Measurements from ENCODE around the gene SLC35D2.
"Not testable (repeated sequence)": the region's sequence is repeated elsewhere in the genome, so short reads cannot be mapped to it uniquely, and the experiment has no call there.

The SLC35D2 gene

GRCh38 chr9:96344458-96345180 lies 38.9 kb downstream of the SLC35D2 start:
- H3K9ac ChIP-seq (ENCODE audit: low read depth, low read length), result peak overlapping the region; percentile 76; the same call in 1 of the 2 replicates
- H3K27me3 ChIP-seq (ENCODE audit: insufficient read depth, low read length), result no peaks in the 10 kb centered on the region
- peaks cover 33% of the 10 kb centered on the region for H3K4me1 ChIP-seq (ENCODE audit: insufficient read depth, low read length)
- H3K9me3 ChIP-seq (ENCODE audit: insufficient read depth, low read depth, low read length), result no peaks in the 10 kb centered on the region
- peak overlapping the region; percentile 73 for H3K27ac ChIP-seq (ENCODE audit: low read length)
- H3K36me3 ChIP-seq (ENCODE audit: insufficient read depth, low read depth, low read length), result no peaks in the 10 kb centered on the region
- no peak overlapping the region for H3K4me3 ChIP-seq (ENCODE audit: low read length)

DNA sequence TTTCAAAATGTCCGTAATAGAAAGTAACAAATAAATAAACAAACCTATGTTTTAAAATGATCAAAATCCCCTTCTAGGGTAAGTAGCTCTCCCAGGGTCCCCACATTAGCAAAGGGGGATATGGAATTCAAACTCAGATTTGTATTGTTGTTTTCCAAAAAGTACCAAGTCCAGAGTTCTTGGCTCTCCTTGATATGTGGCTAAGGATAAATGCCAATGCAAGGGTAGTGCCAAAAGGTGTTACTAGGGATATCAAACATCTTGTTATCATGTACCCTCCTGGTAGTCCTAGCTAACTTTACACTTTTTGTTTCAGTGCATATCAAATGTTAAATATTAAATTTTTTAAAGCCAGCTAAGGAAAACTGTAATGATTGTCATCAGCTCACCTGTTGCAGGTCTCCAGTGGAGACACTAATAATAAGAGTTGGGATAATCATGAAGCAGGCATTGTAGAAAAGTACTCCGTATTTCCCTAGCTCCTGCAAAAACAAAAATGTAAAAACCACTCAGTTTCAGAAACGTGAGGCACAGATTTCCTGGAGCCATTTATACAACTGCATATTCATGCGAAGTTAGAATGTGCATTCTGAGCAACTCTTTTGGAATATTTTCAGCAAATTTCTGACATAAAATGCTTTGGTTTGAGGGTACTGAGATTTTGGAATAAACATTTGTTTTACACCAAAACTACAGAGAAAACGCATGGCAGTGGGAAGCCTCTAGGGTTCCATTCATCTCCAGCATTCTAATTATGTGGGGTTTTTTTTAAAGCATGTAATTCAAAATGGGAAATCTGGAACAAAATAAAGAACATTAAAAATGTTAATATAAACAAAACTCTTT lies 39.8 kb downstream of the SLC35D2 start:
- H3K36me3 ChIP-seq (ENCODE audit: insufficient read depth, low read depth, low read length), result no peaks in the 10 kb centered on the region
- peak overlapping the region; percentile 76; the same call in 1 of the 2 replicates for H3K9ac ChIP-seq (ENCODE audit: low read depth, low read length)
- H3K27me3 ChIP-seq (ENCODE audit: insufficient read depth, low read length), result no peaks in the 10 kb centered on the region
- H3K9me3 ChIP-seq (ENCODE audit: insufficient read depth, low read depth, low read length), result no peaks in the 10 kb centered on the region
- no peak overlapping the region for H3K4me3 ChIP-seq (ENCODE audit: low read length)
- peak overlapping the region; percentile 73 for H3K27ac ChIP-seq (ENCODE audit: low read length)
- H3K4me1 ChIP-seq (ENCODE audit: insufficient read depth, low read length), result peaks cover 33% of the 10 kb centered on the region

DNA sequence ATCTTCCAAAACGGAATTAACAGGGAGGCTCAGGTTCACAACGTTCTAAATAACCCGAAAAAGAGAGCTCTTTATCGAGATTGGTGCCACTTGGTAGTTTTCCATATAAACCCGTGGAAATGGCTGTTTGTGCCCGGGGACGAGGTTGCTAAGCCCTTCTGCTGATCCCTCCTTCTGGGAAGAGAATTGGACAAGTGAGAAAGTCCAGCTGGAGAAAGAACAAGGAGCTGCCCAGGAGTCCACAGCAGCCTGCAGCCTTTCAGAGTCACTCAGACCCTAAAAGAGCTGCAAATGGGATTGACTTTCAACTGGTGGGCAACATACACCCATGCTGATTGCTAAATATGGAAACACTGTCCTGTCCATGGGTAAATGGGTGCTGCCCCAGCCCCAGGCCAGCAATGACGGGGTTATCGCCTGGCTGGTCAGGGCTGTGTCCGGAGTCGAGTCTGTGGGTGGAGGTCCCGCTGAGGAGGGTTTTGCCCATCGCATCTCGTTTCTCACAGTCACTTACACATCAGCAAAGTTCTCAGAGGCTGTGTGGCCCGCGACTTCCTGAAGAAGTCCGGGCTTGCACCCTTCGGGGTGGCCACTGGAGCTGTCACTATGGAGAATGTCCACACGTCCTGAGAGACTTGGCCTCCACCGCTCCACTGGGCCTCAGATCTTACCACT lies 40.8 kb downstream of the SLC35D2 start:
- Histone ChIP-seq H3K9ac (ENCODE audit: low read depth, low read length) (no peak overlapping the region), H3K27me3 (ENCODE audit: insufficient read depth, low read length) (no peaks in the 10 kb centered on the region), H3K36me3 (ENCODE audit: insufficient read depth, low read depth, low read length) (no peaks in the 10 kb centered on the region), H3K9me3 (ENCODE audit: insufficient read depth, low read depth, low read length) (no peaks in the 10 kb centered on the region), H3K4me3 (ENCODE audit: low read length) (no peak overlapping the region), H3K4me1 (ENCODE audit: insufficient read depth, low read length) (peaks cover 33% of the 10 kb centered on the region), H3K27ac (ENCODE audit: low read length) (no peak overlapping the region)

GRCh38 chr9:96340707-96341106 lies 42.8 kb downstream of the SLC35D2 start:
- Histone ChIP-seq H3K27ac (ENCODE audit: low read length) (no peak overlapping the region), H3K27me3 (ENCODE audit: insufficient read depth, low read length) (no peaks in the 10 kb centered on the region), H3K36me3 (ENCODE audit: insufficient read depth, low read depth, low read length) (no peaks in the 10 kb centered on the region), H3K4me3 (ENCODE audit: low read length) (no peak overlapping the region), H3K9ac (ENCODE audit: low read depth, low read length) (no peak overlapping the region), H3K9me3 (ENCODE audit: insufficient read depth, low read depth, low read length) (no peaks in the 10 kb centered on the region), H3K4me1 (ENCODE audit: insufficient read depth, low read length) (peaks cover 26% of the 10 kb centered on the region)

DNA sequence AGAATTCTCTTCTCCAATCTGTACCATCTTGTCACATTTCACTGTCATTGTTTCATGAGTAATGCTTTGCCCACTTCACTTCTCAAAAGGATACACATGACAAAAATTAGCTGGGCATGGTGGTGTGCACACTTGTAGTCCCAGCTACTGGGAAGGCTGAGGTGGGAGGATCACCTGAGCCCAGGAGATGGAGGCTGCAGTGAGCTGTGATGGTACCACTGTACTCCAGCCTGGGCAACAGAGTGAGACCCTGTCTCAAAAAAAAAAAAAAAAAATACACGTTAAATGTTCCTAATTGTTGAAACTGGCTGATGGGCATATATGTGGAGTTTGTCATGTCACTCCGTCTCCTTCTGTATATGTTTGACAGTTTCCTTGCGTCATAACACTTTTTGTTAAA lies 45.2 kb downstream of the SLC35D2 start:
- no peaks in the 10 kb centered on the region for H3K9me3 ChIP-seq (ENCODE audit: insufficient read depth, low read depth, low read length)
- no peaks in the 10 kb centered on the region for H3K27me3 ChIP-seq (ENCODE audit: insufficient read depth, low read length)
- no peak overlapping the region for H3K4me3 ChIP-seq (ENCODE audit: low read length)
- H3K36me3 ChIP-seq (ENCODE audit: insufficient read depth, low read depth, low read length), result no peaks in the 10 kb centered on the region
- H3K27ac ChIP-seq (ENCODE audit: low read length), result no peak overlapping the region
- peaks cover 5% of the 10 kb centered on the region; the same call in 1 of the 2 replicates for H3K4me1 ChIP-seq (ENCODE audit: insufficient read depth, low read length)
- no peak overlapping the region for H3K9ac ChIP-seq (ENCODE audit: low read depth, low read length)

DNA sequence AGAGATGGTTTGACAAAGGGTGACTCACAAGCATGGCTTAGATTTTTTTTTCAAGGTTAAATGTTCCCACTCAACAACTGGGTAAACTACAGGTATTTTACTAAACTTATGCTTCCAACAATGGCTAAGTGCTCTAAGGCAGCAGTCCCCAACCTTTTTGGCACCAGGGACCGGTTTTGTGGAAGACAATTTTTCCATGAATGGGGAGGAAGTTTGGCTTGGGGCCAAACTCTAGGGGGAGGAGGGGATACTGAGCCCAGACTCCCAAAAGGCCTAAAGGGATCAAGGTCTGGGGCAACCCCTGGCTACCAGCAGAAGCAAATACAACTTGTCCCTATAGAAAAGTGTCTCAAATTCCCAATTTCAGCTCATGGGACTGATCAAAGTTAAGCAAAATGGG lies 49.6 kb downstream of the SLC35D2 start:
- no peak overlapping the region for H3K9ac ChIP-seq (ENCODE audit: low read depth, low read length)
- H3K27ac ChIP-seq (ENCODE audit: low read length), result no peak overlapping the region
- H3K27me3 ChIP-seq (ENCODE audit: insufficient read depth, low read length), result no peaks in the 10 kb centered on the region
- peaks cover 8% of the 10 kb centered on the region; the same call in 1 of the 2 replicates for H3K4me1 ChIP-seq (ENCODE audit: insufficient read depth, low read length)
- H3K9me3 ChIP-seq (ENCODE audit: insufficient read depth, low read depth, low read length), result no peaks in the 10 kb centered on the region
- no peak overlapping the region for H3K4me3 ChIP-seq (ENCODE audit: low read length)
- no peaks in the 10 kb centered on the region for H3K36me3 ChIP-seq (ENCODE audit: insufficient read depth, low read depth, low read length)

DNA sequence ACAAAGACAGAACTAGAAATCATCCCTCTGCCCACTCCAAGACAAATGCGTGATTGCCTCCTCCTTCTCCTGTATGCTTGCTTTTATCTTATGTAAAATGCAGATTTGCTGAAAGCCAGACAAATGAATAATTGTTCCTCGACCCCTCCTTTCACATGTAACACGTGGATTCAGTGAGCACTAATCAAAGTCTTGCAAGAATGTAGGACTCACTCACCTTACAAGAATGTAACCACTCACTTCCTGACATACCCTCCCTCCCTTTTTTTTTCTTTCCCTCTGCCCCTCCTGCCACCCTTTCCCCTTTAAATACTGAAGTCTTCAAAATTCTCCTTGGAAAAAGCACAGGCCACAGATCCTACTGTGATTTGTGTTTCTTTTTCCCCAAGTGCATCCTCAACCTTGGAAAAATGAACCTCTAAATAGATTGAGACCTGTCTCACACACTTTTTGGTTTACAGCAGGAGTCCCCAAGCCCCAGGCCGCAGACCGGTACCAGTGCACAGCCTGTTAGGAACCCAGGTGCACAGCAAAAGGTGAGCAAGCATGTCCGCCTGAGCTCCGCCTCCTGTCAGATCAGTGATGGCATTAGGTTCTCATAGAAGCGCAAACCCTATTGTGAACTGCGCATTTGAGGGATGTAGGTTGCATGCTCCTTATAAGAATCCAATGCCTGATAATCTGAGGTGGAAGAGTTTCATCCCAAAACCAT lies 52.1 kb downstream of the SLC35D2 start:
- Histone ChIP-seq H3K27ac (ENCODE audit: low read length) (no peak overlapping the region), H3K36me3 (ENCODE audit: insufficient read depth, low read depth, low read length) (no peaks in the 10 kb centered on the region), H3K27me3 (ENCODE audit: insufficient read depth, low read length) (no peaks in the 10 kb centered on the region), H3K9ac (ENCODE audit: low read depth, low read length) (no peak overlapping the region), H3K9me3 (ENCODE audit: insufficient read depth, low read depth, low read length) (no peaks in the 10 kb centered on the region), H3K4me1 (ENCODE audit: insufficient read depth, low read length) (peaks cover 8% of the 10 kb centered on the region; the same call in 1 of the 2 replicates), H3K4me3 (ENCODE audit: low read length) (no peak overlapping the region)

GRCh38 chr9:96327694-96328352 lies 55.7 kb downstream of the SLC35D2 start:
- peaks cover 8% of the 10 kb centered on the region; the same call in 1 of the 2 replicates for H3K4me1 ChIP-seq (ENCODE audit: insufficient read depth, low read length)
- H3K36me3 ChIP-seq (ENCODE audit: insufficient read depth, low read depth, low read length), result no peaks in the 10 kb centered on the region
- H3K9me3 ChIP-seq (ENCODE audit: insufficient read depth, low read depth, low read length), result no peaks in the 10 kb centered on the region
- H3K9ac ChIP-seq (ENCODE audit: low read depth, low read length), result no peak overlapping the region
- no peak overlapping the region for H3K4me3 ChIP-seq (ENCODE audit: low read length)
- no peaks in the 10 kb centered on the region for H3K27me3 ChIP-seq (ENCODE audit: insufficient read depth, low read length)
- H3K27ac ChIP-seq (ENCODE audit: low read length), result no peak overlapping the region

DNA sequence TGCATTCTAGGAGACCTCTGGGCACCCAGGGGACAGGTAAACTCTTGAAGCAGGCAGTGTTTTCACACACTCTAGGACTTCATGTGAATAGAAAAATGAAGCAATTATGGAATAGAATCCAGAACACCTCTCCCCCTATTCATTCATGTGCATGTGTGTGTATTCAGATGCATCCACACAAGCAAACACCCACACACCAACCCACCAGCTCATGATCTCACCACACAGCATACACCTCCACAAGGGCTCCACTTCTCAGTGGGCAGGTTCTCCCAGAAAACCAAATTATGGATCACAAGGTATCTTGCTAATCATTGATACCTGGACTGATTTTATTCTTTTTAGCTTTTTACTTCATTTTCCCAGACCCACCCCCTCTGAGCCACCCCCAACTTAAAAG lies 60.3 kb downstream of the SLC35D2 start:
- H3K4me1 ChIP-seq (ENCODE audit: insufficient read depth, low read length), result peaks cover 6% of the 10 kb centered on the region; the same call in 1 of the 2 replicates
- H3K27ac ChIP-seq (ENCODE audit: low read length), result no peak overlapping the region
- H3K27me3 ChIP-seq (ENCODE audit: insufficient read depth, low read length), result no peaks in the 10 kb centered on the region
- H3K9me3 ChIP-seq (ENCODE audit: insufficient read depth, low read depth, low read length), result no peaks in the 10 kb centered on the region
- no peaks in the 10 kb centered on the region for H3K36me3 ChIP-seq (ENCODE audit: insufficient read depth, low read depth, low read length)
- no peak overlapping the region for H3K4me3 ChIP-seq (ENCODE audit: low read length)
- no peak overlapping the region for H3K9ac ChIP-seq (ENCODE audit: low read depth, low read length)

DNA sequence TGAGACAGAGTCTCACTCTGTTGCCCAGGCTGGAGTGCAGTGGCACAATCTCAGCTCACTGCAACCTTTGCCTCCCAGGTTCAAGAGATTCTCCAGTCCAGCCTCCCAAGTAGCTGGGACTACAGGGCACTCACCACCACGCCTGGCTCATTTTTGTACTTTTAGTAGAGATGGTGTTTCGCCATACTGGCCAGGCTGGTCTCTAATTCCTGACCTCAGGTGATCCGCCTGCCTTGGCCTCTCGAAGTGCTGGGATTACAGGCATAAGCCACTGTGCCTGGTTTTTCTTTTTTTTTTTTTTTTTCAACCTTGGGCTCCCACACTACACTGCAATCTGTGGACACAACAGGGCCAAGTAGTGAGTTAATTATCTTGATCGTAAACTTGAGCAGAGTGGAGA lies 60.8 kb downstream of the SLC35D2 start:
- not testable (repeated sequence) for H3K4me3 ChIP-seq (ENCODE audit: low read length); H3K9me3 ChIP-seq (ENCODE audit: insufficient read depth, low read depth, low read length); H3K9ac ChIP-seq (ENCODE audit: low read depth, low read length); H3K4me1 ChIP-seq (ENCODE audit: insufficient read depth, low read length); H3K27me3 ChIP-seq (ENCODE audit: insufficient read depth, low read length); H3K36me3 ChIP-seq (ENCODE audit: insufficient read depth, low read depth, low read length); H3K27ac ChIP-seq (ENCODE audit: low read length)

DNA sequence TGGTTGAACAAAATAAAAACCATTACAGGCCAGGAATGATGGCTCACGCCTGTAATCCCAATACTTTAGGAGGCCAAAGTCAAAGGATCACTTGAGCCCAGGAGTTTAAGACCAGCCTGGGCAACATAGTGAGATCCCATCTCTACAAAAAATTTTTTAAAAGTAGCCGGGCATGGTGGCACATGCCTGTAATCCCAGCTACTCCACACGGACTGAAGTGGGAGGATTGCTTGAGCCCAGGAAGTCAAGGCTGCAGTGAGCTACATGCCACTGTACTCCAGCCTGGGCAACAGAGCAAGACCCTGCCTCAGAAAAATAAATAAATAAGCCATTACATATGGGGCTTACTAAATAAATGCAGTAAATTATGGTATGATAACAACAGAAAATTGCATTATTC lies 61.3 kb downstream of the SLC35D2 start:
- H3K27me3 ChIP-seq (ENCODE audit: insufficient read depth, low read length); H3K36me3 ChIP-seq (ENCODE audit: insufficient read depth, low read depth, low read length); H3K4me1 ChIP-seq (ENCODE audit: insufficient read depth, low read length); H3K9ac ChIP-seq (ENCODE audit: low read depth, low read length); H3K27ac ChIP-seq (ENCODE audit: low read length); H3K9me3 ChIP-seq (ENCODE audit: insufficient read depth, low read depth, low read length); H3K4me3 ChIP-seq (ENCODE audit: low read length): not testable (repeated sequence)
